T-cell (primary cell): ENCODE measurements around the gene SNX2. TPM values are rescaled to one million over a fixed set of nuclear protein-coding genes. Genes with fewer than 3 reads are reported as not detected.

Experiments
- total RNA-seq, 35 experiments: library from RNA in 6 of 35; stranded (reverse) in 6 of 35; fragments of 120-200 nt in 1 of 35; gene quantifications; one replicate each; pipeline versions ENCODE4 v1.2.1 to v1.2.4 and lab custom pipeline; 2013 to 2026

The SNX2 gene
- total RNA-seq, 5 donors from 2014 or later (not counting 1 experiment from before 2014, with no cell fraction given): 41.8 to 56.3 (median 47.8) TPM

Other genes with a start within 250 kb of the SNX2 start
- 1 to 10 TPM; 2.2 to 4.9 (median 3.8) TPM for gene SNX24, start 70.5 kb downstream of the SNX2 start, total RNA-seq